ENCODE data around the gene AMOTL2. TPM values are rescaled to one million over a fixed set of nuclear protein-coding genes. Genes with fewer than 3 reads are reported as not detected.

The AMOTL2 gene
- total and polyA plus RNA-seq, 4 donors, result 54.7 to 82.9 (median 73.3) TPM

DNA sequence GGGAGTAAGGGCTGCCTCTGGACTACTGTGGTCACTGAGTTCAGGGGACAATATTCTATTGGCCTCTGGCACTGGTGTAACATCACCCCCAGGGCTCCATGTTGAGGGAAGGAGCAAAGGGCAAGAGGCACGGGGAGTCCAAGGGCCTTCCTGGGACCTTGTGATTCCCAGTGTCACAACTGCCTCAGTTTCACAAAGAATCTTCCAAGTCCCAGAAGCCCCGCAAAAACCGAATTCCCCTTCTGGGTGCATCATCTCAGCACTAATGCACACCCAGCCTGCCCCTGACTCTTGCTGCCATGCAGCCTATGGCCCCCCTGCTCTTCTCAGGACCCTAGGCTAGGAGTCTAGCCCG, 5.5 kb downstream of the AMOTL2 start:
- peaks cover 92% of the 10 kb centered on the region for H3K4me1 ChIP-seq (ENCODE audit: control insufficient read depth, insufficient read depth, low read length)
- no peaks in the 10 kb centered on the region for H3K27me3 ChIP-seq (ENCODE audit: control insufficient read depth, insufficient read depth, low read length)
- no peak overlapping the region for H3K4me3 ChIP-seq (ENCODE audit: low read depth, low read length)
- no peaks in the 10 kb centered on the region for H3K9me3 ChIP-seq (ENCODE audit: control insufficient read depth, insufficient read depth, low read length)
- peaks cover 71% of the 10 kb centered on the region for H3K36me3 ChIP-seq (ENCODE audit: control insufficient read depth, insufficient read depth, low read length)
- no peak for DNase-seq (ENCODE audit: low read depth in 4 of 6, low spot score in 6 of 6)
- peak overlapping the region; percentile 95 for H3K27ac ChIP-seq (ENCODE audit: low read depth, low read length)
- WGBS (ENCODE audit: insufficient coverage), result 100% methylated on average over 3 of the region's 4 CpGs

DNA sequence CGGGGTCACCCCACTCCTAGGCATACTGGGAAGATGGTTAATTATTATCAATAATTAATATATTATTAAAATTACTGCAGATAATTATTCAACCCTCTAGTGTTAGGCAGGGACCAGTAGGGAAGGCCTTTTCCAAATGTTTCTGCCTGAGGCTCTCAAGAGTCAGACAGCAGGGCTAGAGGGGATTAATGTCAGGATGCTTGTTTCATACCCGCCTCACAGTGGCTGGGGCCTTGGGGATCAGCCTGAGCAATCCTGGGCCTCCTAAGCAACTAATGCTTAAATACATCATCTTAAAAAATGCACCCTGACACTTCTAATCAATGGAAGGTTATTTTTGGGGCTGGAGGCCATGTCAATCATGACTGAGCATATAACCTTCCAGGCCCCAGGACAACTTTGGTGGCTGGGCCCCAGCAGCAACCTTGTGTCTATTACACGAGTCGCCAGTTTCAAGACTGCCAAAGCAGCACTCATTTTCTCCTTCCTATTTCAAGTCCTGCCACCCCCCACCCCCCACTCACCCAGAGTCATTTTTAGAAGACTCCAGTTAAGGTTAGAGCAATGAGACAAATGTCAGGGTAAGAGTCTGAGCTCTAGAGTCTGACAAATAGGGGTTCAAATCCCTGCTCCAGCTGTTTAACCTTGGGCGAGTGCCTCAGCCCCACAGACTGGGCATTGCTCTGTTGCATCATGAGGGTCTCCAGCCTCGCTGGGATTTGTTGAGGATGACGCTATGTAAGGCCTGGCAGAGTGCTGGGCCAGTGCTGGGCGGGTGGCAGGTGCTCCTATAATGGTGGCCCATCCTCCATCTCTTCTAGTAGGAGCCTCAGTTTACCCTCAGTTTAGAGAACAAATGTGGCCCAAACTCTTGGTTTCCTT, 6.1 kb downstream of the AMOTL2 start:
- peaks cover 92% of the 10 kb centered on the region for H3K4me1 ChIP-seq (ENCODE audit: control insufficient read depth, insufficient read depth, low read length)
- no peaks in the 10 kb centered on the region for H3K27me3 ChIP-seq (ENCODE audit: control insufficient read depth, insufficient read depth, low read length)
- H3K27ac ChIP-seq (ENCODE audit: low read depth, low read length), result peak overlapping the region; percentile 95
- H3K9me3 ChIP-seq (ENCODE audit: control insufficient read depth, insufficient read depth, low read length), result no peaks in the 10 kb centered on the region
- DNase-seq (ENCODE audit: low read depth in 4 of 6, low spot score in 6 of 6), result no peak
- 94% methylated on average over 4 of the region's 8 CpGs for WGBS (ENCODE audit: insufficient coverage)
- H3K4me3 ChIP-seq (ENCODE audit: low read depth, low read length), result no peak overlapping the region
- H3K36me3 ChIP-seq (ENCODE audit: control insufficient read depth, insufficient read depth, low read length), result peaks cover 77% of the 10 kb centered on the region

DNA sequence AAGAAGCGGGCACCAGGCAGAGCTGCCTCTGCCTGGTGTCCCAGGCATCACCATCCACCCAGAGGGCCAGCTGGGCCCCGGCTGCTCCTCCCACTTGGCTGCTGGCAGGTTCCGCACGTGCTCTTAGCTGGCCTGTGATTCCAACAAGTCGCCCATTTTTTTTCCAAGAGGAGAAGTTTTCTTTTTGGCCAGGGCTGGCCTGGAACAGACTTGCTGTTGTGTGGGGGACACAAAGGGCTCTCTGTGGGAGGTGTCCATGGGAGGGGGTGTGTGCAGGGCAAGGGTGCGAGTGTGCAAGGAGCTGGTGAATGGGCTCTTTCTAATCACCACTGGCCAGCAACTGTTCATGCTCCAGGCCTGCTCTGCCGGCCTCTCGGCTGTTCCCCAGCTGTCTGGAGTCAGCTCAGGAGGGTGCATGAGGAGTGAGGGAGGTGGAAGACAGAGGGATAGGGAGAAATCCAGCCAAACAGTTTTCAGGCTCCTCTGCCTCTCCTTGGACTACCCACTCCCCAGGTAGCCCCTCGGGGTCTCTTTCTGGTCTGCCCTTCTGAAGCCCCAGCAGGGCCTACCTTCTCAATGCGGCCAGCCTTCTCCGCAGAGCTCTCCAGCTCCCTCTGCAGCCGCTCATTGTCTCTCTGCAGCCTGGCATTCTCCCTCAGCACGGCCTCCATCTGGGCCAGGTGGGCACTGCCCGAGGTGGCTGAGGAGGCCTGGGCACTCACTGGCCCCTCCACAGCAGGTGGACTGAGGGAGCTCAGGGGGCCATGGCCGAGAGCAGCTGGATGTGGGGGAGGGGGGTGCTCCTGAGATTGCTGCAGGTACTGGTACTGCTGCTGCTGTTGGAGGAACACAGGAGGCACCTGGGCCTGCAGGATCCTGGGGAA, 7.1 kb downstream of the AMOTL2 start:
- H3K27ac ChIP-seq (ENCODE audit: low read depth, low read length), result peak overlapping the region; percentile 95
- peak in 5 of 6 donors; percentile 61 to 93 (median 68) for DNase-seq (ENCODE audit: low read depth in 4 of 6, low spot score in 6 of 6)
- peak overlapping the region; percentile 12 for H3K4me3 ChIP-seq (ENCODE audit: low read depth, low read length)
- H3K4me1 ChIP-seq (ENCODE audit: control insufficient read depth, insufficient read depth, low read length), result peaks cover 96% of the 10 kb centered on the region
- no peaks in the 10 kb centered on the region for H3K27me3 ChIP-seq (ENCODE audit: control insufficient read depth, insufficient read depth, low read length)
- 30% methylated on average over 15 of the region's 15 CpGs for WGBS (ENCODE audit: insufficient coverage)
- no peaks in the 10 kb centered on the region for H3K9me3 ChIP-seq (ENCODE audit: control insufficient read depth, insufficient read depth, low read length)
- H3K36me3 ChIP-seq (ENCODE audit: control insufficient read depth, insufficient read depth, low read length), result peaks cover 86% of the 10 kb centered on the region

DNA sequence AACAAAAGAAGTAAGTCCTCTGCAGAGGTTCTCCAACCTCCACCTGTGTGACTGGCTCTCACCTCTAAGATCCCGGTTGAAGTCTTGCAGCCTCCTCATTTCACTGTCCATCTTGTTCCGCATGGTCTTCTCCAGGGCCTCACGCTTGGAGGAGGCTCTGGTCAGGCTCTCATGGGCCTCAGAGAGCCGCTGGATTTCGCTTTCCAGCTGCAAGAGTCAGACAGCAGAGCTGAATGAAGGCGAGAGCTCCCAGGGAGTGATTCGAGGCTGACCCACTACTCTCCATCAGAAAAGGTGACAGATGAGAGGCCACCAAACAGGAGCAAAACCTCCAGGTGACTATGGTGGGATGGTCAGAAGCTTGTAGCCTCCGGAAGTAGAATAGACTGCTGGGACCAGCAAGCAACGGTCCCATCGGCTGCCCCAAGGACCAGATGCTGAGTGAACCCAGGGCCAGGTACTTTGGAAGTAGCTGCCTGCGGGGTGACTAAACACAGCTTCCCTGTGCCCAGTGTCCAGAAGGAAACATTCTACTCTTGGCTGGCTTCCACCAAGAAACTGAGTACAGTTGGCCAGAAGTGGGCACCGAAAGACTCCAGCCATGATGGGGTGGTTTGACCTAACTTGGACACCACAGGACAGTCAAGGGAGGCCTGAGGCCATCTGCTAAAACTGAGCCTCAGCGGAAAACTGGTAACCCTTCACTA, 7.9 kb downstream of the AMOTL2 start:
- no peak for DNase-seq (ENCODE audit: low read depth in 4 of 6, low spot score in 6 of 6)
- WGBS (ENCODE audit: insufficient coverage), result 79% methylated on average over 11 of the region's 13 CpGs
- H3K27ac ChIP-seq (ENCODE audit: low read depth, low read length), result peak overlapping the region; percentile 95
- H3K36me3 ChIP-seq (ENCODE audit: control insufficient read depth, insufficient read depth, low read length), result peaks cover 93% of the 10 kb centered on the region
- peaks cover 93% of the 10 kb centered on the region for H3K4me1 ChIP-seq (ENCODE audit: control insufficient read depth, insufficient read depth, low read length)
- H3K4me3 ChIP-seq (ENCODE audit: low read depth, low read length), result peak overlapping the region; percentile 12
- H3K27me3 ChIP-seq (ENCODE audit: control insufficient read depth, insufficient read depth, low read length), result no peaks in the 10 kb centered on the region
- H3K9me3 ChIP-seq (ENCODE audit: control insufficient read depth, insufficient read depth, low read length), result no peaks in the 10 kb centered on the region

DNA sequence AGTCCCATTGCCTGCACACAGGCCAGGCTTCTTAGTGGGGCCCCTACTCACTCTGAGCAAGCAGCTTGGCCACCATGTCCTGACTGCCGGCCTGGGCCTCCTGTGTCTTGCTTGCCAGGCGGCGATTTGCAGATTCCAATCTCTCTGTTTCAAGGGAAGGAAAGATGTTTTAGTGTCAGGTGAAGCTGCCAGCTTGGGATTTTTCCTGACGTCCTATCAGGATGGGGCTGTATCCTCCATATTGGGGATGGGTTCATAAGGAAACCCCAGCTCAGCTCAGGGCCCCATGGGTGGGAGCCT, 8.5 kb downstream of the AMOTL2 start:
- Histone ChIP-seq H3K36me3 (ENCODE audit: control insufficient read depth, insufficient read depth, low read length) (peaks cover 93% of the 10 kb centered on the region), H3K27me3 (ENCODE audit: control insufficient read depth, insufficient read depth, low read length) (no peaks in the 10 kb centered on the region), H3K27ac (ENCODE audit: low read depth, low read length) (peak overlapping the region; percentile 95), H3K9me3 (ENCODE audit: control insufficient read depth, insufficient read depth, low read length) (no peaks in the 10 kb centered on the region), H3K4me3 (ENCODE audit: low read depth, low read length) (no peak overlapping the region), H3K4me1 (ENCODE audit: control insufficient read depth, insufficient read depth, low read length) (peaks cover 89% of the 10 kb centered on the region)
- no peak for DNase-seq (ENCODE audit: low read depth in 4 of 6, low spot score in 6 of 6)
- 79% methylated on average over 4 of the region's 4 CpGs for WGBS (ENCODE audit: insufficient coverage)

DNA sequence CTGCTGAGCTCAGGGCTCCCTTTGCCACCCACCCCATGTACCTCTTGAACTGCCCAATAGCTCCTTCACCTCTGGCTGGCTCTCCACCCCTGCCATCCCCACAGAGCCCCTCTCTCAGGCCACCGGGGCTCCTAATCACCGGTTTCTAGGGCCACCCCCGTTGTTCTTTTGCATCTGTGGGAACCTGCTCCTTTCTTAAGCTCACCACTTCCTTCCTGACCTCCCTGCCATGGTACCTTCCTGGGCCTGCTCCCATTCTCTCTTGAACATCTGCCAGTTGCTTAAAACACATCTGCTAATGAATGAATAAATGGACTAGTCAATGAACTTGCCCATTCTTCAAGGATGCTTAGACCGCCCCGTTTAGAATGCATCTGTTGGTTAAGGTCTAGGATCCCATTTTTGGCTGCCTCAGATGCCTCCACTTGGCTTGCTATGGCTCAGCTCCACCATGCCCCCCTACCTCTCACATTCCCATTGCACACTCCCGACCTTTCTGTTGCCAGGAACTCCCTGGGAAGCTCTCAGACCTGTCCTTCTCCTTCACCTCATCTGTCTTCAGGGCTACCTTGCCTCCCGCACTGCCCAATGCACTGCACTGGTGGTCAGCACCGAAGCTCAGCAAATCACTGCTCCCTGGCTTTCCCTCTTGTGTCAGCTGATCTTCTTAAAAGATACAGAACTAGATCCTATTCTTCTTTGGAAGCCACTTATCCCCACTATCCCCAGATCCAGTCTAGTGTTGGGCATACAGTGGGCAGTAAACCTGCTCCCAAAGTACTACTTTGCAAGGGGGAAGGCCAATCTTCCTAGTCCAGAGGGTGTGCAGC, 9.1 kb downstream of the AMOTL2 start:
- DNase-seq (ENCODE audit: low read depth in 4 of 6, low spot score in 6 of 6), result peak in 1 of 6 donors; percentile 20
- WGBS (ENCODE audit: insufficient coverage), result 44% methylated on average over 8 of the region's 8 CpGs
- H3K9me3 ChIP-seq (ENCODE audit: control insufficient read depth, insufficient read depth, low read length), result no peaks in the 10 kb centered on the region
- peaks cover 85% of the 10 kb centered on the region for H3K4me1 ChIP-seq (ENCODE audit: control insufficient read depth, insufficient read depth, low read length)
- peak overlapping the region; percentile 95 for H3K27ac ChIP-seq (ENCODE audit: low read depth, low read length)
- no peaks in the 10 kb centered on the region for H3K27me3 ChIP-seq (ENCODE audit: control insufficient read depth, insufficient read depth, low read length)
- peaks cover 93% of the 10 kb centered on the region for H3K36me3 ChIP-seq (ENCODE audit: control insufficient read depth, insufficient read depth, low read length)
- H3K4me3 ChIP-seq (ENCODE audit: low read depth, low read length), result no peak overlapping the region

DNA sequence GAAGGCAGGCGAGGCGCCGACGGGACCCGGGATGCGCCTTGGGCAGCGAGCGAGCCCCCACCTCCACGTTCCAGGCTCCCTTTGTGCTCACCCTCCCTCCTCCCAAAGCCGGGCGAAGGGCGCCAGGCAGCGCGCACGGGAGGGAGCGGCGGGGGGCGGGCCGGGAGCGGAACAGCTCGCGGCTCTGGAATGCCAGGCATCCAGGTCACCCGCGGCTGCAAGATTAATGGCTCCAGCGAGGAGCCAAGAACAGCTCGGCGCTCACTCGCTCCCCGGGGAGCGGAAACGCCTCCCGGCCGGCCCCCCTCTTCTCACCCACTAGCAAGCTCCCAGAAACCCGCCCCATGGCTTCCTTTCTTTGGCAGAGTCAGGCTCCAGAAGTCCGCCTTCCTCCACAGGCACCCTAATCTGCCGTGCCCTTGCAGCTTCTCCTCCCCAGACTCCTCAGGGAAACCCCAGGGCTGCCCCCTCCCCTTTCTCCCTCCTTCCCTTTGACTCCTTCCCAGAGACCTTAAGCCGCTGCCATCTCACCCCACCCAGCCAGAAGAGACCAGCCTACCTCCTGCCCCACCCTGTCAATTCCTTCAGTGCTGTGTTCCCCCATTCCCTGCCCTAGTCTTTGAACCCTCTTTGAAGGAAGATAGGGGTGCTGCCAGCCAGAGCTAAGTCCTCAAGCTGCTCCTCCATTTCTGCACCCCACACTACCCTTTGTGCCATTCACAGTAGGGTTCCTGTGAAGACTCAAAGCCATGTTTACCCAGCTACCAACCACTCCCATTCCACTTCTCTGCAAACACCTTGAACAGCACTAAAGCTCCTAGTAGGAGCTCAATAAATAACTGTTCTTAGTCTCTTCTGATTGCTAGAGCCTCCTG, 9.9 kb downstream of the AMOTL2 start:
- no peaks in the 10 kb centered on the region for H3K27me3 ChIP-seq (ENCODE audit: control insufficient read depth, insufficient read depth, low read length)
- peaks cover 86% of the 10 kb centered on the region for H3K4me1 ChIP-seq (ENCODE audit: control insufficient read depth, insufficient read depth, low read length)
- peaks cover 94% of the 10 kb centered on the region for H3K36me3 ChIP-seq (ENCODE audit: control insufficient read depth, insufficient read depth, low read length)
- peak overlapping the region; percentile 95 for H3K27ac ChIP-seq (ENCODE audit: low read depth, low read length)
- WGBS (ENCODE audit: insufficient coverage), result 1% methylated on average over 35 of the region's 37 CpGs
- peak in 5 of 6 donors; percentile 58 to 94 (median 71) for DNase-seq (ENCODE audit: low read depth in 4 of 6, low spot score in 6 of 6)
- peak overlapping the region; percentile 11 for H3K4me3 ChIP-seq (ENCODE audit: low read depth, low read length)
- no peaks in the 10 kb centered on the region for H3K9me3 ChIP-seq (ENCODE audit: control insufficient read depth, insufficient read depth, low read length)

DNA sequence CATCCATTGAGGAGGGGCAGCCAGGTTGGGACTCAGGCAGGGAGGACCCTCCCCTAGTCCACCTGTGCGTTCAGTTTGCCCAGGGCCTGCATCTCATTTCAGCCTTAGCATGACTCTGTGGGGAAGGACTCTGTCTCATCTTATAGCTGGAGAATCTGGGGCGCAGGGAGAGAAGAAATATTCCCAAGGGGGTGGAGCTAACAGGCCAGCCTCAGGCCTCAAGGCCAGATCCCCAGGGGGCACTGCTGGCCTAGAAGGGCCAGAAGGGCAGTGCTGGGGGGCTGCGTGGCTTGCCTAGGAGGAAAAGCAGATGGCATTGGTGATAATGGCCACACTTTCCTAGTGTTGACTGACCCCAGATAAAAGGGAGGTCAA, 10.9 kb downstream of the AMOTL2 start:
- no peaks in the 10 kb centered on the region for H3K27me3 ChIP-seq (ENCODE audit: control insufficient read depth, insufficient read depth, low read length)
- peaks cover 93% of the 10 kb centered on the region for H3K36me3 ChIP-seq (ENCODE audit: control insufficient read depth, insufficient read depth, low read length)
- peaks cover 87% of the 10 kb centered on the region for H3K4me1 ChIP-seq (ENCODE audit: control insufficient read depth, insufficient read depth, low read length)
- 90% methylated on average over 3 of the region's 3 CpGs for WGBS (ENCODE audit: insufficient coverage)
- H3K4me3 ChIP-seq (ENCODE audit: low read depth, low read length), result no peak overlapping the region
- no peak for DNase-seq (ENCODE audit: low read depth in 4 of 6, low spot score in 6 of 6)
- peak overlapping the region; percentile 95 for H3K27ac ChIP-seq (ENCODE audit: low read depth, low read length)
- no peaks in the 10 kb centered on the region for H3K9me3 ChIP-seq (ENCODE audit: control insufficient read depth, insufficient read depth, low read length)

Data from spinal cord (tissue), 10 donors.